Common myeloid progenitor, CD34-positive (primary cell): ENCODE measurements around the gene EIF2D. TPM values are rescaled to one million over a fixed set of nuclear protein-coding genes. Genes with fewer than 3 reads are reported as not detected.

Experiments
- CTCF ChIA-PET: fragments of 350-600 bp; sonication (Branson Sonifier 250); formaldehyde crosslinking; loops from one replicate; lab custom pipeline; 2021; ENCODE audit warnings: antibody characterized with exemption; lab: Charles Lee
- POLR2A ChIA-PET: fragments of 350-600 bp; sonication (Branson Sonifier 250); formaldehyde crosslinking; loops from one replicate; lab custom pipeline; 2021; ENCODE audit warnings: antibody characterized with exemption; lab: Charles Lee
- DNase-seq, 3 donors: peaks; one replicate each; pipeline versions ENCODE4 v3.0.0 to v3.0.0-alpha.2; 2013
- H3K27ac ChIP-seq, 2 experiments: 1 replicate in 1 of 2; 2 replicates in 1 of 2; pipeline ENCODE4 v1.7.0; 2013; ENCODE audit warnings: inconsistent platforms in 2 of 2, low read length in 2 of 2, mild to moderate bottlenecking in 2 of 2, low read depth in 1 of 2, moderate library complexity in 1 of 2; ENCODE audit not compliant: severe bottlenecking in 2 of 2, insufficient read depth in 1 of 2, poor library complexity in 1 of 2
- H3K27me3 ChIP-seq, 5 experiments: replicated peaks in 2 of 5; 1 replicate in 3 of 5; 2 replicates in 2 of 5; pipeline versions ENCODE4 v1.6.1 to v1.7.0; 2013; ENCODE audit warnings: low read length in 4 of 5, mild to moderate bottlenecking in 2 of 5, moderate library complexity in 2 of 5, inconsistent platforms in 1 of 5; ENCODE audit not compliant: insufficient read depth in 5 of 5, control insufficient read depth in 4 of 5
- H3K36me3 ChIP-seq, 4 experiments: 1 replicate in 2 of 4; 2 replicates in 2 of 4; pipeline versions ENCODE4 v1.6.1 to v1.7.0; 2013; ENCODE audit warnings: low read length in 3 of 4, control low read depth in 1 of 4, mild to moderate bottlenecking in 1 of 4; ENCODE audit not compliant: control insufficient read depth in 4 of 4, insufficient read depth in 4 of 4
- H3K4me1 ChIP-seq, 4 experiments: 1 replicate in 3 of 4; 2 replicates in 1 of 4; pipeline versions ENCODE4 v1.6.1 to v1.7.1; 2013; ENCODE audit warnings: low read length in 3 of 4, mild to moderate bottlenecking in 3 of 4, control low read depth in 1 of 4, inconsistent platforms in 1 of 4, moderate library complexity in 1 of 4; ENCODE audit not compliant: control insufficient read depth in 4 of 4, insufficient read depth in 4 of 4; ENCODE audit errors: control extremely low read depth in 1 of 4
- H3K4me3 ChIP-seq, 7 experiments: 1 replicate in 4 of 7; 2 replicates in 3 of 7; pipeline versions ENCODE4 v1.5.1 to v1.7.0; 2013; ENCODE audit warnings: mild to moderate bottlenecking in 7 of 7, low read length in 6 of 7, moderate library complexity in 6 of 7, inconsistent platforms in 2 of 7, low read depth in 2 of 7, control low read depth in 1 of 7; ENCODE audit not compliant: insufficient read depth in 4 of 7, control insufficient read depth in 1 of 7; ENCODE audit errors: extremely low read depth in 1 of 7
- H3K9me3 ChIP-seq, 5 experiments: 1 replicate in 4 of 5; 2 replicates in 1 of 5; pipeline versions ENCODE4 v1.6.1 to v1.7.1; 2013; ENCODE audit warnings: low read length in 4 of 5, mild to moderate bottlenecking in 2 of 5, inconsistent platforms in 1 of 5, low read depth in 1 of 5, moderate library complexity in 1 of 5; ENCODE audit not compliant: control insufficient read depth in 4 of 5, insufficient read depth in 2 of 5; ENCODE audit errors: control extremely low read depth in 1 of 5
- WGBS: methylation state at CpG from one replicate; pipeline ENCODE4 v1.1.5; 2013; ENCODE audit not compliant: insufficient coverage; 5-methylcytosine and 5-hydroxymethylcytosine counted together
- polyA plus RNA-seq: library from polyadenylated mRNA; unstranded; fragments of 120-200 nt; gene quantifications from one replicate; pipeline ENCODE4 v1.2.1, GENCODE V29; 2013

The EIF2D gene
- polyA plus RNA-seq: 104 TPM

DNA sequence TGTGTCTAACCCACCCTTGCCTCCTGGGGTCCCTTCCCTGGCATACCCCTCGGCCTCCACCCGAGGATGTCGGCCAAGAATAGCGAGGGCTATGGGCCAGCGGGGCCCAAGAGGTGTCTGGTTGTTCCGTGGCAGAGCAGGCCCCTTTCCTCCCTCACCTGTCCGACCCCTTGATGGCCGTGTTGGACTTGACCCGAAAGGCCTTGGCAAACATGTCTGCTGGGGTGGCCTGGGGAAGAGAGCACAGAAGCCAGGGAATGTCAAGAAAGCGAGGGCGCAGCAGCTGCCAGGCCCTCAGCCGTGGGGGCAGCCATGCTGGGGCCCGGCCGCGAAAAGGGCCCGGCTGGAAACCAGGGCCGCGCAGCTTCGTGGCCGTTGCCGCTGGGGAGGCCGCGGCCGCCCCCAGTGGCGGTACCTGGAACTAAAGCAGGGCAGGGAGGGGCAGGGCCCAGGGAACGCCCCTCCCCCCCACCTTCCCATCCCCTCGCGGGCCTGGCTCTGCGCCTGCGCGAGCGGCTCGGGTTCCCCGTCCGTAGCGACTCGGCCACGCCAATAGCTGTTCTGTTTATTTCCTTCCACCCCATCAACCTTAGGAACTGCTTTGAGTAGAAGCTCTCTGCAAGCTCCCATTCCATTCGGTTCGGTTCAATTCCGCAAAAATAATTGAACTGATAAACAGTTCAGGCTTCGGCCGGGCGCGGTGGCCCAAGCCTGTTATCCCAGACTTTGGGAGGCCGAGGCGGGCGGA lies at the start of gene EIF2D:
Gene EIF2D, minus strand, starts transcription at position 337 of the 748 bp plus-strand sequence. Its CDS starts 123 bp downstream, at position 214.
- Histone ChIP-seq H3K27ac (peak within 1 kb of the TSS; percentile 96 to 98), H3K27me3 (no peaks in the 10 kb centered on the region), H3K4me3 (peak within 1 kb of the TSS; percentile 46 to 97 (median 89)), H3K9me3 (no peaks in the 10 kb centered on the region), H3K4me1 (peaks cover 6 to 30% (median 17%) of the 10 kb centered on the region in 4 experiments), H3K36me3 (peaks cover 3 to 10% (median 8%) of the 10 kb centered on the region in 4 experiments)
- WGBS: 5% methylated on average over 45 of the region's 48 CpGs
- CTCF ChIA-PET: interaction anchor here (0.7 to 6.0 kb wide), 12 partner anchors 10 to 322 kb away, joined by 3 to 40 read pairs (median 4); partner anchors contain the start of gene DYRK3
- POLR2A ChIA-PET: interaction anchor here (1.0 kb wide), 1 partner anchor 19 kb away, joined by 5 read pairs; no protein-coding TSS in a partner anchor
- DNase-seq: peak; percentile 91 to 95 (median 94)

DNA sequence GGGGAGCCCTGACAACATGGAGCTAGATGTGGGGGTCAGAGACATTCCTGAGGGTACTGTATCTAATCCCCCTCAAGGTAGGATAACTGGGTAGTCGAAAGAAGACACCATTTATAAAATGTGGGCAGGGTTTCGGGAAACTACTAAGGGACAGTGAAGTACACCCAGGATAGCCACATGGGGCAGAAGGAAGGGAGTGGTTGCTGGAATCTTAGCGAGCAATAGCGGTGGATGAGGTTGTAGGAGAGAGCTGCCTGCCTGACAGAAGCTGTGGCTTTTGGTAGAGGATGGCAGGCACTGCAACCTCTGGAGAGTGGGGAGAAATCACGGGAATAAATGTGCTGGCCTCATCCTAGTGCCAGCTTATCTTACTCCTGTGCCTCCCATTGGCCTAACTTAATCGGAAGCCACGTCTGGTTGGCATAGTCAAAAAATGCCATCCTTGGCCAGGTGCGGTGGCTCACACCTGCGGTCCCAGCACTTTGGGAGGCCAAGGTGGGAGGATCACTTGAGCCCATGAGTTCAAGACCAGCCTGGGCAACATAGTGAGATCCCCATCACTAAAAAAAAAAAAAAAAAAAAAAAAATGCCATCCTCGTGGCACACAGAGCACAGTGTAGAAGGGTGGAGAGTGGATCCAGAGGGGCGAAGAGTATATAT lies 49.0 kb upstream of the EIF2D start:
- WGBS: 95% methylated on average over 7 of the region's 11 CpGs
- ChIA-PET POLR2A (interaction anchor here (0.5 kb wide), 1 partner anchor 261 kb away, joined by 3 read pairs; no protein-coding TSS in a partner anchor), CTCF (interaction anchor here (0.8 to 31.8 kb wide), 7 partner anchors 9 to 182 kb away, joined by 3 to 989 read pairs (median 4); partner anchors contain the start of genes DYRK3, EIF2D and MAPKAPK2)
- Histone ChIP-seq H3K27me3 (peaks cover 0 to 8% (median 0%) of the 10 kb centered on the region in 5 experiments), H3K4me1 (peaks cover 21 to 57% (median 50%) of the 10 kb centered on the region in 4 experiments), H3K36me3 (no peaks in the 10 kb centered on the region), H3K27ac (no peak overlapping the region), H3K4me3 (no peak overlapping the region), H3K9me3 (no peaks in the 10 kb centered on the region)
- no peak for DNase-seq

DNA sequence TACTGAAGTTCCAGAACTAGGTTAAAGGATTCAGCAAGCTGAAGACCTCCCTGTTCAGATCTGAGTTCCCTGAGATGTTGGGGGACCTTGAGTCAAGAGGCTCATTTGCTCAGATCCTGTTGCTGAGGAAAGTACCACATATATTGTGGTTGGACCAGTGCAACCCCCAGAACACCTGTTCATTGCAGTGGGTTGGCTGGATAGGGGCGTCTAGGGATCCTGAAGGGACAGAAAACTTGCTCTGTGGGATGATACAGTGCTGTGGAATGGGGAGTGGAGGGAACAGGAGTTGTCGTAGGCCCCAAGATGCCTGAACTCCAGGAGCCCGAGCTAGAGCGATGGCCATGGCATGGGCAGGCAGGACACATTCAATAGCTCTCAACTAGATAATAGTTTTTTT lies 47.9 kb upstream of the EIF2D start:
- Histone ChIP-seq H3K36me3 (no peaks in the 10 kb centered on the region), H3K9me3 (no peaks in the 10 kb centered on the region), H3K4me1 (peaks cover 20 to 60% (median 55%) of the 10 kb centered on the region in 4 experiments), H3K27me3 (peaks cover 0 to 8% (median 0%) of the 10 kb centered on the region in 5 experiments), H3K27ac (no peak overlapping the region), H3K4me3 (no peak overlapping the region)
- ChIA-PET CTCF (interaction anchor here (1.1 to 37.3 kb wide), 4 partner anchors 2 to 46 kb away, joined by 3 to 989 read pairs (median 496); partner anchors contain the start of gene DYRK3), POLR2A (no interaction called here)
- no peak for DNase-seq
- WGBS: 86% methylated on average over 1 of the region's 4 CpGs

DNA sequence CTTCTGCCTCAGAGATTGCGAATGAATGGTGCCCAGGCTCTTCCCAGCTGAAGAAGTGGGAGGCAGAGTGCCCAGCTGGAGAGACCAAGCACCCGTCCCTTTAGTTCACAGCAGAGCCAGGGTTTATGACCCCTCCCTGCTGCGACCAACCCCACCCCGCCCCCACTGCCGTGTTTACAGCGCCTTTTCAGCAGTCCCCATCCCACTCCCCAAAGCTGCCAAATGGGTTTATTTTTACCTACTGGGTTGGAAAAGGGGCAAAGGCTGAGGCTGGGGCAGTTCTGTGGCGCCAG lies 46.7 kb upstream of the EIF2D start:
- H3K36me3 ChIP-seq: no peaks in the 10 kb centered on the region
- 75% methylated on average over 6 of the region's 7 CpGs for WGBS
- DNase-seq: no peak
- H3K27me3 ChIP-seq: peaks cover 0 to 8% (median 0%) of the 10 kb centered on the region in 5 experiments
- no peaks in the 10 kb centered on the region for H3K9me3 ChIP-seq
- H3K4me1 ChIP-seq: peaks cover 13 to 53% (median 44%) of the 10 kb centered on the region in 4 experiments
- peak overlapping the region in 3 of 7 experiments; percentile 53 to 64 (median 53) for H3K4me3 ChIP-seq
- POLR2A ChIA-PET: interaction anchor here (2.5 kb wide), 1 partner anchor 24 kb away, joined by 9 read pairs; the partner anchor contains the start of gene DYRK3
- no peak overlapping the region for H3K27ac ChIP-seq
- CTCF ChIA-PET: interaction anchor here (0.8 to 37.3 kb wide), 6 partner anchors 3 to 170 kb away, joined by 3 to 989 read pairs (median 4); partner anchors contain the start of gene DYRK3

GRCh38 chr1:206658264-206658980 lies 46.2 kb upstream of the EIF2D start:
- H3K4me3 ChIP-seq: peak overlapping the region in 6 of 7 experiments; percentile 8 to 64 (median 53)
- H3K27ac ChIP-seq: peak overlapping the region in 1 of 2 experiments; percentile 33
- WGBS: 0% methylated on average over 9 of the region's 22 CpGs
- ChIA-PET CTCF (interaction anchor here (0.8 to 37.3 kb wide), 9 partner anchors 4 to 169 kb away, joined by 3 to 989 read pairs (median 3); partner anchors contain the start of gene DYRK3), POLR2A (interaction anchor here (0.7 to 2.5 kb wide), 2 partner anchors 23 to 119 kb away, joined by 3 to 9 read pairs; partner anchors contain the start of gene DYRK3)
- H3K27me3 ChIP-seq: peaks cover 0 to 8% (median 0%) of the 10 kb centered on the region in 5 experiments
- no peaks in the 10 kb centered on the region for H3K36me3 ChIP-seq
- DNase-seq: peak; percentile 53 to 92 (median 89)
- H3K9me3 ChIP-seq: no peaks in the 10 kb centered on the region
- H3K4me1 ChIP-seq: peaks cover 11 to 51% (median 39%) of the 10 kb centered on the region in 4 experiments

DNA sequence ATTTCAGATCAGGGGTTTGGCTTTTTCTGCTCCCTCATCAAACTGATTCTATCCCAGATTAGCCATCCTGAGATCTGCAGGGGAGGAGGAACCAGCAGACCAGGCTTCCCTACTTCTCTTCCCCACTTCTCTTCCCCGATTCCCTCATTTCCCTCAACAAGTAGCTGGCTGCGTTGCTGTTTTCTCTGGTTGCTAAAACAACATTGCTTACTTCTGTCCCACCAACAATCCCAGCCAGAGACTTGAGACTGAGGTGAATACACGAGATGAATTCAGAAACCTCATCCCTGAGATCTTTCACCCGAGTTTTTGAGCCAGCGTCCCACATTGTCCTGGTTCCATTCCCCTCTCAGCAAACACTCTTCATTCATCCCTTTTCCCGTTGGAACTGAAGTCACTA lies 45.5 kb upstream of the EIF2D start:
- no peaks in the 10 kb centered on the region for H3K9me3 ChIP-seq
- WGBS: 89% methylated on average over 3 of the region's 6 CpGs
- peak overlapping the region in 4 of 7 experiments; percentile 4 to 64 (median 55) for H3K4me3 ChIP-seq
- peak in 1 of 3 donors; percentile 33 for DNase-seq
- peaks cover 7 to 51% (median 38%) of the 10 kb centered on the region in 4 experiments for H3K4me1 ChIP-seq
- no peak overlapping the region for H3K27ac ChIP-seq
- ChIA-PET CTCF (interaction anchor here (1.0 to 37.3 kb wide), 8 partner anchors 4 to 137 kb away, joined by 3 to 989 read pairs (median 3); partner anchors contain the start of gene DYRK3), POLR2A (interaction anchor here (0.7 to 2.5 kb wide), 2 partner anchors 23 to 120 kb away, joined by 3 to 9 read pairs; partner anchors contain the start of gene DYRK3)
- H3K36me3 ChIP-seq: peaks cover 0 to 2% (median 0%) of the 10 kb centered on the region in 4 experiments
- H3K27me3 ChIP-seq: peaks cover 0 to 6% (median 0%) of the 10 kb centered on the region in 5 experiments
